ENCODE data around the gene TUBGCP6.

The TUBGCP6 gene

GRCh38 chr22:50255099-50255498 lies 10.3 kb upstream of the TUBGCP6 start:
- Histone ChIP-seq H2BK12ac (ENCODE audit: low read length) (no peak overlapping the region), H3K23ac (ENCODE audit: low read length) (no peak overlapping the region), H4K12ac (ENCODE audit: low read depth, low read length) (no peak overlapping the region), H4K8ac (ENCODE audit: low read depth, low read length) (no peak overlapping the region), H3K4me3 (ENCODE audit: low read depth, low read length) (no peak overlapping the region), H3K4me2 (ENCODE audit: low read length) (no peak overlapping the region), H3K4ac (ENCODE audit: low read depth, low read length) (no peak overlapping the region), H3K9me3 (ENCODE audit: insufficient read depth, low read depth, low read length) (peaks cover 2% of the 10 kb centered on the region), H3K4me1 (ENCODE audit: control insufficient read depth in 1 of 2, insufficient read depth in 2 of 2, low read length in 2 of 2) (peaks cover 17 to 25% of the 10 kb centered on the region in 2 experiments), H3K79me2 (ENCODE audit: control insufficient read depth, insufficient read depth, low read length, poor library complexity) (peaks cover 5% of the 10 kb centered on the region), H2BK120ac (ENCODE audit: insufficient read depth, low read length, poor library complexity) (no peak overlapping the region), H3K79me1 (ENCODE audit: low read length) (peaks cover 7% of the 10 kb centered on the region), H2AK5ac (ENCODE audit: low read length) (no peak overlapping the region), H3K18ac (ENCODE audit: low read length) (no peak overlapping the region), H2AFZ (ENCODE audit: insufficient read depth, low read length, poor library complexity) (no peak overlapping the region), H3K27ac (ENCODE audit: low read depth, low read length) (no peak overlapping the region), H2BK5ac (ENCODE audit: low read depth, low read length, poor library complexity) (no peak overlapping the region), H3K36me3 (ENCODE audit: control insufficient read depth in 1 of 2, insufficient read depth in 2 of 2, low read length in 2 of 2) (no peaks in the 10 kb centered on the region), H3K27me3 (ENCODE audit: insufficient read depth, low read length) (no peaks in the 10 kb centered on the region), H4K91ac (ENCODE audit: low read depth, low read length) (no peak overlapping the region), H3K14ac (ENCODE audit: low read length) (no peak overlapping the region), H3K9ac (ENCODE audit: low read length) (no peak overlapping the region)
- no CpG with 5 or more reads among the region's 19 CpGs for WGBS (ENCODE audit: extremely low coverage, insufficient coverage, insufficient read length)
- DNase-seq, result no peak

GRCh38 chr22:50253941-50254340 lies 9.1 kb upstream of the TUBGCP6 start:
- H2BK5ac ChIP-seq (ENCODE audit: low read depth, low read length, poor library complexity), result no peak overlapping the region
- no peak overlapping the region for H2BK120ac ChIP-seq (ENCODE audit: insufficient read depth, low read length, poor library complexity)

GRCh38 chr22:50253046-50253915 lies 8.5 kb upstream of the TUBGCP6 start:
- Histone ChIP-seq H3K79me2 (ENCODE audit: control insufficient read depth, insufficient read depth, low read length, poor library complexity) (peaks cover 5% of the 10 kb centered on the region), H2BK5ac (ENCODE audit: low read depth, low read length, poor library complexity) (no peak overlapping the region), H3K27me3 (ENCODE audit: insufficient read depth, low read length) (no peaks in the 10 kb centered on the region), H3K18ac (ENCODE audit: low read length) (no peak overlapping the region), H3K27ac (ENCODE audit: low read depth, low read length) (no peak overlapping the region), H2BK120ac (ENCODE audit: insufficient read depth, low read length, poor library complexity) (no peak overlapping the region), H2AK5ac (ENCODE audit: low read length) (no peak overlapping the region), H3K4me2 (ENCODE audit: low read length) (no peak overlapping the region), H3K4me3 (ENCODE audit: low read depth, low read length) (no peak overlapping the region), H3K36me3 (ENCODE audit: control insufficient read depth in 1 of 2, insufficient read depth in 2 of 2, low read length in 2 of 2) (peaks cover 2 to 4% of the 10 kb centered on the region in 2 experiments), H4K91ac (ENCODE audit: low read depth, low read length) (no peak overlapping the region), H2BK12ac (ENCODE audit: low read length) (no peak overlapping the region), H4K8ac (ENCODE audit: low read depth, low read length) (no peak overlapping the region), H3K9ac (ENCODE audit: low read length) (no peak overlapping the region), H3K79me1 (ENCODE audit: low read length) (peaks cover 7% of the 10 kb centered on the region), H3K4me1 (ENCODE audit: control insufficient read depth in 1 of 2, insufficient read depth in 2 of 2, low read length in 2 of 2) (peaks cover 19 to 27% of the 10 kb centered on the region in 2 experiments), H3K4ac (ENCODE audit: low read depth, low read length) (no peak overlapping the region), H3K14ac (ENCODE audit: low read length) (no peak overlapping the region), H3K23ac (ENCODE audit: low read length) (no peak overlapping the region), H3K9me3 (ENCODE audit: insufficient read depth, low read depth, low read length) (peaks cover 3% of the 10 kb centered on the region), H2AFZ (ENCODE audit: insufficient read depth, low read length, poor library complexity) (no peak overlapping the region), H4K12ac (ENCODE audit: low read depth, low read length) (no peak overlapping the region)
- WGBS (ENCODE audit: extremely low coverage, insufficient coverage, insufficient read length), result no CpG with 5 or more reads among the region's 22 CpGs
- no peak for DNase-seq

More at GRCh38 chr22:50253941-50254340, 9.1 kb upstream of the TUBGCP6 start:
- Histone ChIP-seq H4K8ac (ENCODE audit: low read depth, low read length) (no peak overlapping the region), H3K23ac (ENCODE audit: low read length) (no peak overlapping the region), H2AK5ac (ENCODE audit: low read length) (no peak overlapping the region), H3K4me1 (ENCODE audit: control insufficient read depth in 1 of 2, insufficient read depth in 2 of 2, low read length in 2 of 2) (peaks cover 19 to 27% of the 10 kb centered on the region in 2 experiments), H3K27ac (ENCODE audit: low read depth, low read length) (no peak overlapping the region), H3K4me3 (ENCODE audit: low read depth, low read length) (no peak overlapping the region), H3K36me3 (ENCODE audit: control insufficient read depth in 1 of 2, insufficient read depth in 2 of 2, low read length in 2 of 2) (peaks cover 0 to 4% of the 10 kb centered on the region in 2 experiments), H3K9ac (ENCODE audit: low read length) (no peak overlapping the region), H2AFZ (ENCODE audit: insufficient read depth, low read length, poor library complexity) (no peak overlapping the region), H4K12ac (ENCODE audit: low read depth, low read length) (no peak overlapping the region), H3K27me3 (ENCODE audit: insufficient read depth, low read length) (no peaks in the 10 kb centered on the region), H2BK12ac (ENCODE audit: low read length) (no peak overlapping the region), H3K79me2 (ENCODE audit: control insufficient read depth, insufficient read depth, low read length, poor library complexity) (peaks cover 5% of the 10 kb centered on the region), H3K79me1 (ENCODE audit: low read length) (peaks cover 7% of the 10 kb centered on the region), H3K4ac (ENCODE audit: low read depth, low read length) (no peak overlapping the region), H3K4me2 (ENCODE audit: low read length) (no peak overlapping the region), H3K14ac (ENCODE audit: low read length) (no peak overlapping the region), H3K18ac (ENCODE audit: low read length) (no peak overlapping the region), H4K91ac (ENCODE audit: low read depth, low read length) (no peak overlapping the region), H3K9me3 (ENCODE audit: insufficient read depth, low read depth, low read length) (peaks cover 3% of the 10 kb centered on the region)
- WGBS (ENCODE audit: extremely low coverage, insufficient coverage, insufficient read length), result no CpG with 5 or more reads among the region's 8 CpGs
- DNase-seq, result no peak

- H2BK12ac ChIP-seq (ENCODE audit: low read length), result no peak overlapping the region
- WGBS (ENCODE audit: extremely low coverage, insufficient coverage, insufficient read length), result no CpG with 5 or more reads among the region's 25 CpGs
- H3K4me2 ChIP-seq (ENCODE audit: low read length), result no peak overlapping the region
Measured at GRCh38 chr22:50252082-50253045, 7.5 kb upstream of the TUBGCP6 start.

More at GRCh38 chr22:50252082-50253045, 7.5 kb upstream of the TUBGCP6 start:
- H4K91ac ChIP-seq (ENCODE audit: low read depth, low read length), result no peak overlapping the region
- H2BK5ac ChIP-seq (ENCODE audit: low read depth, low read length, poor library complexity), result no peak overlapping the region
- no peak overlapping the region for H3K18ac ChIP-seq (ENCODE audit: low read length)
- H3K79me2 ChIP-seq (ENCODE audit: control insufficient read depth, insufficient read depth, low read length, poor library complexity), result peaks cover 5% of the 10 kb centered on the region
- no peak overlapping the region for H4K8ac ChIP-seq (ENCODE audit: low read depth, low read length)
- H3K14ac ChIP-seq (ENCODE audit: low read length), result no peak overlapping the region
- no peak overlapping the region for H3K27ac ChIP-seq (ENCODE audit: low read depth, low read length)
- no peaks in the 10 kb centered on the region for H3K27me3 ChIP-seq (ENCODE audit: insufficient read depth, low read length)
- no peak overlapping the region for H2BK120ac ChIP-seq (ENCODE audit: insufficient read depth, low read length, poor library complexity)
- peak in 1 of 2 donors; percentile 62 for DNase-seq
- H3K9ac ChIP-seq (ENCODE audit: low read length), result no peak overlapping the region
- peaks cover 11 to 13% of the 10 kb centered on the region in 2 experiments for H3K36me3 ChIP-seq (ENCODE audit: control insufficient read depth in 1 of 2, insufficient read depth in 2 of 2, low read length in 2 of 2)
- H4K12ac ChIP-seq (ENCODE audit: low read depth, low read length), result no peak overlapping the region
- H2AK5ac ChIP-seq (ENCODE audit: low read length), result peak overlapping the region; percentile 25
- no peak overlapping the region for H3K4ac ChIP-seq (ENCODE audit: low read depth, low read length)
- no peak overlapping the region for H3K4me3 ChIP-seq (ENCODE audit: low read depth, low read length)
- H3K79me1 ChIP-seq (ENCODE audit: low read length), result peaks cover 7% of the 10 kb centered on the region
- H3K23ac ChIP-seq (ENCODE audit: low read length), result no peak overlapping the region
- peaks cover 13 to 19% of the 10 kb centered on the region in 2 experiments for H3K4me1 ChIP-seq (ENCODE audit: control insufficient read depth in 1 of 2, insufficient read depth in 2 of 2, low read length in 2 of 2)
- no peak overlapping the region for H2AFZ ChIP-seq (ENCODE audit: insufficient read depth, low read length, poor library complexity)
- peaks cover 3% of the 10 kb centered on the region for H3K9me3 ChIP-seq (ENCODE audit: insufficient read depth, low read depth, low read length)
